Mucosa of stomach (tissue), 1 donor: Measurements from ENCODE around the gene ZNF101.
A peak's percentile ranks its signal among the peaks of the same experiment; 100 is the strongest.
"Not testable (repeated sequence)": the region's sequence is repeated elsewhere in the genome, so short reads cannot be mapped to it uniquely, and the experiment has no call there.

Experiments used
- H3K27me3 ChIP-seq: one replicate; pipeline ENCODE4 v1.7.0; 2013; ENCODE audit warnings: mild to moderate bottlenecking, low read length; ENCODE audit not compliant: control insufficient read depth, insufficient read depth
- H3K36me3 ChIP-seq: one replicate; pipeline ENCODE4 v1.7.0; 2013; ENCODE audit warnings: low read length; ENCODE audit not compliant: control insufficient read depth, insufficient read depth
- H3K4me1 ChIP-seq: one replicate; pipeline ENCODE4 v1.7.0; 2013; ENCODE audit warnings: mild to moderate bottlenecking, low read length; ENCODE audit not compliant: control insufficient read depth, insufficient read depth
- H3K4me3 ChIP-seq: one replicate; pipeline ENCODE4 v1.7.0; 2013; ENCODE audit warnings: low read length
- H3K9ac ChIP-seq: one replicate; pipeline ENCODE4 v1.7.0; 2013; ENCODE audit warnings: mild to moderate bottlenecking, low read length, moderate library complexity
- H3K9me3 ChIP-seq: one replicate; pipeline ENCODE4 v1.7.0; 2013; ENCODE audit warnings: mild to moderate bottlenecking, low read length, moderate library complexity; ENCODE audit not compliant: control insufficient read depth
- donor health status: Pancreatic carcinoma.

The ZNF101 gene

DNA sequence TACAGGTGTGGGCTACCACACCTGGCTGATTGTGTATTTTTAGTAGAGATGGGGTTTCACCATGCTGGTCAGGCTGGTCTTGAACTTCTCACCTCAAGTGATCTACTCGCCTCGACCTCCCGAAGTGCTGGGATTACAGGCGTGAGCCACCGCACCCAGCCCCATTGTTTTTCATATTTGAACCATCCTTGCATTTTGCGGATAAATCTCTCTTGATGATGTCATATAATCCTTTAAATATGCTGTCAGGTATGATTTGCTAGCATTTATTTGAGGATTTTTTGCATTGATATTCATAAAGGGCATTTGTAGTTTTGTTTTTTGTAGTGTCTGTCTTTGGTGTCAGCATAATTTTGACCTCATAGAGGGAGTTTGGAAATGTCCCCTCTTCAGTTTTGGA, 5.7 kb downstream of the ZNF101 start:
- no peaks in the 10 kb centered on the region for H3K9me3 ChIP-seq

DNA sequence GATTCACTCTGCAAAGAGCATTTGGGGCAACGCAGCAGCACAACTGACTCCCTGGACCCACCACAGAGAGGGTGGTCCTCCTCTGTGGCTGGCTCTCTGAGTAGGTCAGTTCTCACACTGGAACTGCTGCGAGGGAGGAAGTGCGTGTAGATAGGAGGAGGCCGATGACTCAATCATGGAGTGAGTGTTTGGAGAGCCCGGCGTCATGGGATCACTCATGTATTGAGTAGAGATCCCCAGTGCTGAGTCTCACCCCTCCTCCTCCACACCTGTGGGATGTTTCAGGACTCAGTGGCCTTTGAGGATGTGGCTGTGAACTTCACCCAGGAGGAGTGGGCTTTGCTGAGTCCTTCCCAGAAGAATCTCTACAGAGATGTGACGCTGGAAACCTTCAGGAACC, 8.9 kb downstream of the ZNF101 start:
- peak overlapping the region; percentile 15 for H3K4me3 ChIP-seq
- H3K36me3 ChIP-seq: peaks cover 15% of the 10 kb centered on the region
- no peak overlapping the region for H3K9ac ChIP-seq
- no peaks in the 10 kb centered on the region for H3K4me1 ChIP-seq
- H3K9me3 ChIP-seq: no peaks in the 10 kb centered on the region
- H3K27me3 ChIP-seq: no peaks in the 10 kb centered on the region

More for the DNA sequence above, 5.7 kb downstream of the ZNF101 start:
- H3K27me3 ChIP-seq: no peaks in the 10 kb centered on the region
- peaks cover 8% of the 10 kb centered on the region for H3K36me3 ChIP-seq
- H3K4me3 ChIP-seq: no peak overlapping the region
- H3K9ac ChIP-seq: no peak overlapping the region
- peaks cover 6% of the 10 kb centered on the region for H3K4me1 ChIP-seq

DNA sequence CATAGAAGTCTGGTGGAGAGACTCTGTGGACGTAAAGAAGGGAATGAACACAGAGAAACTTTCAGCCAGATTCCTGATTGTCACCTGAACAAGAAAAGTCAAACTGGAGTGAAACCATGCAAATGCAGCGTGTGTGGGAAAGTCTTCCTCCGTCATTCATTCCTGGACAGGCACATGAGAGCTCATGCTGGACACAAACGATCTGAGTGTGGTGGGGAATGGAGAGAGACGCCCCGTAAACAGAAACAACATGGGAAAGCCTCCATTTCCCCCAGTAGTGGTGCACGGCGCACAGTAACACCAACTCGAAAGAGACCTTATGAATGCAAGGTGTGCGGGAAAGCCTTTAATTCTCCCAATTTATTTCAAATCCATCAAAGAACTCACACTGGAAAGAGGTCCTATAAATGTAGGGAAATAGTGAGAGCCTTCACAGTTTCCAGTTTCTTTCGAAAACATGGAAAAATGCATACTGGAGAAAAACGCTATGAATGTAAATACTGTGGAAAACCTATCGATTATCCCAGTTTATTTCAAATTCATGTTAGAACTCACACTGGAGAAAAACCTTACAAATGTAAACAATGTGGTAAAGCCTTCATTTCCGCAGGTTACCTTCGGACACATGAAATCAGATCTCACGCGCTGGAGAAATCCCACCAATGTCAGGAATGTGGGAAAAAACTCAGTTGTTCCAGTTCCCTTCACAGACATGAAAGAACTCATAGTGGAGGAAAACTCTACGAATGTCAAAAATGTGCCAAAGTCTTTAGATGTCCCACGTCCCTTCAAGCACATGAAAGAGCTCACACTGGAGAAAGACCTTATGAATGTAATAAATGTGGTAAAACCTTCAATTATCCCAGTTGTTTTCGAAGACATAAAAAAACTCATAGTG, 10.8 kb downstream of the ZNF101 start:
- no peaks in the 10 kb centered on the region for H3K27me3 ChIP-seq
- H3K36me3 ChIP-seq: peaks cover 15% of the 10 kb centered on the region
- H3K9ac ChIP-seq: no peak overlapping the region
- H3K4me1 ChIP-seq: no peaks in the 10 kb centered on the region
- H3K4me3 ChIP-seq: no peak overlapping the region
- H3K9me3 ChIP-seq: no peaks in the 10 kb centered on the region

DNA sequence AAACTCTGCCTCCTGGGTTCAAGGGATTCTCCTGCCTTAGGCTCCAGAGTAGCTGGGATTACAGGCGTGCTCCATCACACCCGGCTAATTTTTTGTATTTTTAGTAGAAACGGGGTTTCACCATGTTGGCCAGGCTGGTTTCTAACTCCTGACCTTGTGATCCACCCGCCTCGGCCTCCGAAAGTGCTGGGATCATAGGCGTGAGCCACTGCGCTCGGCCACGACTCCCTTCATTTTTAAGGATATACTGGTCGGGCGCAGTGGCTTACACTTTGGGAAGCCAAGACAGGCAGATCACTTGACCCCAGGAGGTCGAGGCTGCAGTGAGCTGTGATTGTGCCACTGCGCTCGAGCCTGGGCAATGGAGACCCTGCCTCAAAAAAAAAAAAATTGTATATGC, 17.5 kb downstream of the ZNF101 start:
- H3K9me3 ChIP-seq, H3K4me1 ChIP-seq, H3K9ac ChIP-seq, H3K4me3 ChIP-seq, H3K27me3 ChIP-seq, H3K36me3 ChIP-seq: not testable (repeated sequence)

DNA sequence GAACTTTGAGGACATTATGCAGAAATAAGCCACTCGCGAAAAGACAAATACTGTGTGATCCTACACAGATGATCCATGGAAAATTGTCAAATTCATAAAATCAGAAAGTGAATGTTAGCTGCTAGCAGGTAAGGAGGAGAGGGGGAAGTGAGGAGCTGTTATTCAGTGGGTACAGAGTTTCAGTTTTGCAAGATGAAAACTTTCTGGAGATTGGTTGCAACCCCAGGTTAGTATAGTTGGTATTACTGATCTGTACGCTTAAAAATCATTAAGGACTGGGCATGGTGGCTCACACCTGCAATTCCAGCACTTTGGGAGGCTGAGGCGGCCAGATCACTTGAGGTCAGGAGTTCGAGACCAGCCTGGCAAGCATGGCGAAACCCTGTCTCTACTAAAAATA, 17.9 kb downstream of the ZNF101 start:
- H3K9me3 ChIP-seq: no peaks in the 10 kb centered on the region
- H3K4me3 ChIP-seq: no peak overlapping the region
- H3K9ac ChIP-seq: no peak overlapping the region
- no peaks in the 10 kb centered on the region for H3K4me1 ChIP-seq
- no peaks in the 10 kb centered on the region for H3K36me3 ChIP-seq
- no peaks in the 10 kb centered on the region for H3K27me3 ChIP-seq

DNA sequence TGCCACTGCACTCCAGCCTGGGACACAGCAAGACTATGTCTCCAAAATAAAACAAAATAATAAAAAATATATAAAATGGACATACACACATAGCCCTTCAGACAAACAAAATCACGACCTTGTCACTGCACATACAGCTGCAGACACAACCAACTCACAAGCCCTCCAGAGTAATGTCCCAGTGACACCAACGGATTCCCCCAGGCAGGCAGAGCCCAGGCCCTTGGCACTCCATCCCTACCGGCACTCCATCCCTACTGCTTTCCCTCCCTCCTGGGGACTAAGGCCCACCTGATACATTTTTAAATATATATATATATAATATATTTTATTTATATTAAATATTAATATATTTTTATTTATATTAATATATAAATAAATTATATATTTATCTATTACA, 18.5 kb downstream of the ZNF101 start:
- no peak overlapping the region for H3K9ac ChIP-seq
- H3K27me3 ChIP-seq: no peaks in the 10 kb centered on the region
- no peaks in the 10 kb centered on the region for H3K4me1 ChIP-seq
- no peaks in the 10 kb centered on the region for H3K9me3 ChIP-seq
- H3K4me3 ChIP-seq: no peak overlapping the region
- H3K36me3 ChIP-seq: no peaks in the 10 kb centered on the region

DNA sequence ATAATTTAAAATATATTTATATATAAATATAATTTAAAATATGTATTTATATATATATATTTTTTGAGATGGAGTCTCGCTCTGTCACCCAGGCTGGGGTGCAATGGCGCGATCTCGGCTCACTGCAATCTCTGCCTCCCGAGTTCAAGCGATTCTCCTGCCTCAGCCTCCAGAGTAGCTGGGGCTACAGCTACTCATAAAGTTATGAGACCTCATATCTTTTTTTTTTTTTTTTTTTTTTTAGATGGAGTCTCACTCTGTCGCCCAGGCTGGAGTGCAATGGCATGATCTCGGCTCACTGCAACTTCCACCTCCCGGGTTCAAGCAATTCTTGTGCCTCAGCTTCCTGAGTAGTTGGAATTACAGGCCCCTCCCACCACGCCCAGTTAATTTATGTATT, 20.4 kb downstream of the ZNF101 start:
- not testable (repeated sequence) for H3K4me3 ChIP-seq, H3K27me3 ChIP-seq, H3K9me3 ChIP-seq, H3K36me3 ChIP-seq, H3K9ac ChIP-seq, H3K4me1 ChIP-seq

DNA sequence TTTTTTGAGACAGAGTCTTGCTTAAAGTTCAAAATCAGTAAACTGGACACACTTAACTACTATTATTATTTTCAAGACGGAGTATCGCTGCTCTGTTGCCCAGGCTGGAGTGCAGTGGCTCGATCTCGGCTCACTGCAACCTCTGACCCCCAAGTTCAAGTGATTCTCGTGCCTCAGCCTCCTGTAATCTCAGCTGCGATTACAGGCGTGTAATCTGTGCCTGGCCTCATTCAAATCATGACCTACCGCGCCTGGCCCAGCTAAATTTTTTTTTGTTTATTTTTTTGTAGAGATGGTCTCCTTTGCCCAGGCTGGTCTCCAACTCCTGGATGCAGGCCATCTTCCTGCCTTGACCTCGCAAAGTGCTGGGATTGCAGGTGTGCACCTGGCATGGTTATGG, 23.0 kb downstream of the ZNF101 start:
- Histone ChIP-seq H3K9me3 (no peaks in the 10 kb centered on the region), H3K27me3 (no peaks in the 10 kb centered on the region), H3K36me3 (no peaks in the 10 kb centered on the region)

DNA sequence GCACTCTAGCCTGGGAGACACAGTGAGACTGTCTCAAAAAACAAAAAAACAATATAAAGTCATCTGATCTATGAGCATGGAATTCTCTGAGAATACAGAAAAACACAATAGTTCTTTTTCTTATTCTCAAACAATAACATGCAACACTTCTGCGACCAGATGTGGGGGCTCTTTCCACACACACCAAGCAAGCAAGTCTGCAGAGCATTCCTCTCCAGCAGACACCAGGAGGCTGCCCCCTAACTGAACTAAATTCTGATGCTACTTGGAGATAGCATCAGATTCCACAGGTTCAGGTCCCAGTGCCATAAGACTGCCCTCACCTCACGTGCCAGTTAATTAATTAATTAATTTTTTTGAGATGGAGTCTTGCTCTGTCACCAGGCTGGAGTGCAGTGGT, 27.7 kb downstream of the ZNF101 start:
- no peaks in the 10 kb centered on the region for H3K4me1 ChIP-seq
- H3K9me3 ChIP-seq: peaks cover 5% of the 10 kb centered on the region
- no peak overlapping the region for H3K9ac ChIP-seq
- H3K36me3 ChIP-seq: no peaks in the 10 kb centered on the region
- H3K4me3 ChIP-seq: no peak overlapping the region
- H3K27me3 ChIP-seq: no peaks in the 10 kb centered on the region

More for the DNA sequence above, 23.0 kb downstream of the ZNF101 start:
- Histone ChIP-seq H3K4me1 (no peaks in the 10 kb centered on the region), H3K4me3 (no peak overlapping the region), H3K9ac (no peak overlapping the region)

DNA sequence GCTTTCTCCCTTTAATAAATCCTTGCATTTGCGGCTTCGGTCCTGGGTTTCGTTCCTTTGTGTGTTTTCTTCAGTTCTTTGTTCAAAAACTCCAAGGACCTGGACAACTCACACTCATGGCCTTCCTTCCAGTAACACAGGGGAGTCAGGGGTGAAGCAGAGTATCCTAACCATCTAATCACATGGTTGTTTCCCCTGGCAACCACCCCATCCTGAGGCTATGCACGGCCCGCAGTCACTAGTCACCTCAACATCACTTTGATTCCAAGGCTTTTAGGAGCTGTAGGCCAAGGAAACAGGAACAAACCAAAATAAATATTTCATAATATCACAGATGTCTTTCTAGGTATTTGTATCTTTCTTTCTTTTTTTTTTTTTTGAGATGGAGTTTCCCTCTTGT, 28.9 kb downstream of the ZNF101 start:
- Histone ChIP-seq H3K4me3 (no peak overlapping the region), H3K36me3 (no peaks in the 10 kb centered on the region), H3K27me3 (no peaks in the 10 kb centered on the region), H3K9me3 (peaks cover 5% of the 10 kb centered on the region), H3K9ac (no peak overlapping the region), H3K4me1 (no peaks in the 10 kb centered on the region)

DNA sequence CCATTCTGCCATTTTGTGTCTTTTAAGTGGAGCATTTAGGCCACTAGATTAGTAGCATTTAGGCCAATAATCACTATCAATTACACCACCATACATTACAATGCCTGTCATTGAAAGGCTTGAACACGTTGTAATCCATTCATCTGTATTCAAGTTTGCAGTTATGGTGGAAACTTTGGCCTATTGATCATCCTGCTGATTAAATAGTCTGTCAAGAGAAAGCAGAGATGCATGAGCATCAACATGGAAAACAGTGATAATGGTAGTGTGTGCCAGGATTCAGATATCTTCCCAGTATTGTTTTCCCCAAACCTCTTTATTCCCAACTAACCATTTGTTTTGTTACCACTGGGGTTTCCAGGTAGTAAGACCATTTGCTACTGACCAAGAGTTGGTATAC, 31.9 kb downstream of the ZNF101 start:
- not testable (repeated sequence) for H3K9ac ChIP-seq, H3K9me3 ChIP-seq, H3K27me3 ChIP-seq, H3K4me3 ChIP-seq, H3K4me1 ChIP-seq, H3K36me3 ChIP-seq

DNA sequence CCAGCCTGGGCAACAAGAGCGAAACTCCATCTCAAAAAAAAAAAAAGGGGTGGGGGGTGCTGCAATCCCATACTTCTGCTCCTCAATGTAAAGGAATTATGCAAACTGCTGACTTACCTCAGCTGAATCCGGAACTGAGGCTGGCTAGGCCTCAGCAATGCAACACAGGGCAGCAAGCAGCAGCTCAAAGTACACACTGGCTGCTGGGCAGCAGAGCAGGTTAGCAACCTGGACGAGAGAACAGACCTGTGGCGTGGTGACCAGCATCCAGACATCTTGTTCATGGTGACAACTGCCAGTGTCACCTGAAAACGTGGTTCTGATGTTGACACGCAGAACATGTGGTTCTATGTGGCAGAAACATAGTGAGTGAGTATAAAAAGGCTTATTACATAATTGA, 36.2 kb downstream of the ZNF101 start:
- no peaks in the 10 kb centered on the region for H3K36me3 ChIP-seq
- H3K27me3 ChIP-seq: no peaks in the 10 kb centered on the region
- no peak overlapping the region for H3K4me3 ChIP-seq
- peaks cover 17% of the 10 kb centered on the region for H3K9me3 ChIP-seq
- no peaks in the 10 kb centered on the region for H3K4me1 ChIP-seq
- H3K9ac ChIP-seq: no peak overlapping the region

DNA sequence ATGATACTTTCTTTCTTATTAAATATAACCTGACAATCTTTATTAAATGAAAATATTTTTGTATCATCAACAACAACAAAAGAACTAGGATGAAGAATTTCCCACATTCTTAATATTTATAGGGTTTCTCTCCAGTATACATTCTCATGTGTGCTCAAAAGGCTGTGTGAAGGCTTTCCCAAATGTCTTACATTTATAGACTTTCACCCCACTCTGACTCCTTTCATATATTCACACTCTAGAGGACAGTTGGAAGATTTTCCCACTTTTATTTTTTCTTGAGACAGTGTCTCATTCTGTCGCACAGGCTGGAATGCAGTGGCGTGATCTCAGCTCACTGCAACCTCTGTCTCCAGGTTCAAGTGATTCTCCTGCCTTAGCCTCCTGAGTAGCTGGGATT, 41.9 kb downstream of the ZNF101 start:
- H3K9me3 ChIP-seq: peaks cover 64% of the 10 kb centered on the region
- peaks cover 8% of the 10 kb centered on the region for H3K36me3 ChIP-seq
- H3K4me3 ChIP-seq: no peak overlapping the region
- no peak overlapping the region for H3K9ac ChIP-seq
- H3K27me3 ChIP-seq: no peaks in the 10 kb centered on the region
- H3K4me1 ChIP-seq: no peaks in the 10 kb centered on the region
